Fibroblast of lung (primary cell): ENCODE data around the gene DNMT3L. TPM values are rescaled to one million over a fixed set of nuclear protein-coding genes. Genes with fewer than 3 reads are reported as not detected.

Source experiments
- DNase-seq, 2 donors: peaks; one replicate each; pipeline versions ENCODE4 v3.0.0 to v3.0.0-alpha.2; 2010; ENCODE audit warnings: low read depth in 2 of 2
- H2AFZ ChIP-seq: 2 replicates; pipeline ENCODE4 v1.5.1; 2012; ENCODE audit warnings: low read length, control low read depth, inconsistent platforms
- H3K27ac ChIP-seq: 2 replicates; pipeline ENCODE4 v1.5.1; 2011; ENCODE audit warnings: low read length, control low read depth; ENCODE audit not compliant: insufficient read depth
- H3K27me3 ChIP-seq: 2 replicates; pipeline ENCODE4 v1.5.1; 2011; ENCODE audit warnings: mild to moderate bottlenecking, low read length; ENCODE audit not compliant: control insufficient read depth, insufficient read depth
- H3K36me3 ChIP-seq: 2 replicates; pipeline ENCODE4 v1.5.1; 2011; ENCODE audit warnings: low read length; ENCODE audit not compliant: control insufficient read depth, insufficient read depth
- H3K4me1 ChIP-seq: 2 replicates; pipeline ENCODE4 v1.5.1; 2011; ENCODE audit warnings: low read length; ENCODE audit not compliant: control insufficient read depth, insufficient read depth; ENCODE audit errors: extremely low read depth
- H3K4me2 ChIP-seq: 2 replicates; pipeline ENCODE4 v1.5.1; 2011; ENCODE audit warnings: low read length, control low read depth; ENCODE audit not compliant: insufficient read depth; ENCODE audit errors: extremely low read depth
- H3K4me3 ChIP-seq, 4 experiments: fragments of 200-600 bp in 1 of 4; sonication (generic) in 1 of 4; replicated peaks in 1 of 4; 2 replicates each; pipeline ENCODE4 v1.5.1; 2011 to 2016; ENCODE audit warnings: low read length in 4 of 4, low read depth in 3 of 4, mild to moderate bottlenecking in 3 of 4, control low read depth in 2 of 4, inconsistent platforms in 1 of 4, mixed read lengths in 1 of 4; ENCODE audit not compliant: insufficient read depth in 1 of 4; ENCODE audit errors: control extremely low read depth in 1 of 4
- H3K79me2 ChIP-seq: 2 replicates; pipeline ENCODE4 v1.5.1; 2012; ENCODE audit warnings: mild to moderate bottlenecking, low read length, inconsistent platforms; ENCODE audit not compliant: control insufficient read depth, insufficient read depth
- H3K9ac ChIP-seq: 2 replicates; pipeline ENCODE4 v1.5.1; 2011; ENCODE audit warnings: mild to moderate bottlenecking, low read length, control low read depth; ENCODE audit not compliant: insufficient read depth
- H3K9me3 ChIP-seq: 2 replicates; pipeline ENCODE4 v1.5.1; 2012; ENCODE audit warnings: low read depth, low read length; ENCODE audit not compliant: control insufficient read depth, insufficient read depth
- H4K20me1 ChIP-seq: 2 replicates; pipeline ENCODE4 v1.5.1; 2011; ENCODE audit warnings: low read length; ENCODE audit not compliant: control insufficient read depth, insufficient read depth; ENCODE audit errors: extremely low read depth
- EZH2 ChIP-seq: IDR thresholded peaks from 2 replicates; pipeline ENCODE4 v1.5.1; 2012; ENCODE audit warnings: low read length, control low read depth, mild to moderate bottlenecking; ENCODE audit errors: missing control alignments
- polyA plus RNA-seq, 2 donors: library from polyadenylated mRNA; depleted of rRNA in 1 of 2; stranded (reverse) in 1 of 2; unstranded in 1 of 2; fragments of >200 nt; gene quantifications; 2 replicates each; pipeline ENCODE4 v1.2.1, GENCODE V29; 2011 to 2012; ENCODE audit warnings: missing spikeins in 1 of 2
- total RNA-seq: library from RNA; depleted of rRNA; stranded (reverse); fragments of >200 nt; gene quantifications from 2 replicates; pipeline ENCODE4 v1.2.1, GENCODE V29; 2014
- TF ChIP-seq, protein P1 (sequence below), 2 donors: IDR thresholded peaks in 1 of 2; conservative IDR thresholded peaks in 1 of 2; 1 replicate in 1 of 2; 2 replicates in 1 of 2; pipeline ENCODE4 v1.5.1; 2011 to 2012; ENCODE audit warnings: low read length in 2 of 2, control low read depth in 1 of 2, inconsistent platforms in 1 of 2, low read depth in 1 of 2, mild to moderate bottlenecking in 1 of 2

The DNMT3L gene
- total and polyA plus RNA-seq, 2 donors (not counting 1 experiment from before 2014, with no cell fraction given): not detected

GRCh38 chr21:44293551-44294231, 32.0 kb upstream of the DNMT3L start:
- H3K27ac ChIP-seq: no peak overlapping the region
- no peaks in the 10 kb centered on the region for H3K79me2 ChIP-seq
- no peak overlapping the region for H3K9ac ChIP-seq
- DNase-seq: no peak
- no peaks in the 10 kb centered on the region for H3K27me3 ChIP-seq
- TF ChIP-seq, protein P1, sequence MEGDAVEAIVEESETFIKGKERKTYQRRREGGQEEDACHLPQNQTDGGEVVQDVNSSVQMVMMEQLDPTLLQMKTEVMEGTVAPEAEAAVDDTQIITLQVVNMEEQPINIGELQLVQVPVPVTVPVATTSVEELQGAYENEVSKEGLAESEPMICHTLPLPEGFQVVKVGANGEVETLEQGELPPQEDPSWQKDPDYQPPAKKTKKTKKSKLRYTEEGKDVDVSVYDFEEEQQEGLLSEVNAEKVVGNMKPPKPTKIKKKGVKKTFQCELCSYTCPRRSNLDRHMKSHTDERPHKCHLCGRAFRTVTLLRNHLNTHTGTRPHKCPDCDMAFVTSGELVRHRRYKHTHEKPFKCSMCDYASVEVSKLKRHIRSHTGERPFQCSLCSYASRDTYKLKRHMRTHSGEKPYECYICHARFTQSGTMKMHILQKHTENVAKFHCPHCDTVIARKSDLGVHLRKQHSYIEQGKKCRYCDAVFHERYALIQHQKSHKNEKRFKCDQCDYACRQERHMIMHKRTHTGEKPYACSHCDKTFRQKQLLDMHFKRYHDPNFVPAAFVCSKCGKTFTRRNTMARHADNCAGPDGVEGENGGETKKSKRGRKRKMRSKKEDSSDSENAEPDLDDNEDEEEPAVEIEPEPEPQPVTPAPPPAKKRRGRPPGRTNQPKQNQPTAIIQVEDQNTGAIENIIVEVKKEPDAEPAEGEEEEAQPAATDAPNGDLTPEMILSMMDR (conservative IDR thresholded peaks at IDR 0.05 in 1 of 2, IDR thresholded peaks at IDR 0.05 in 1 of 2; ENCODE audit: low read depth in 1 of 2, low read length in 2 of 2): no peak
- TF ChIP-seq EZH2: no peak
- H3K4me2 ChIP-seq: no peak overlapping the region
- H4K20me1 ChIP-seq: no peaks in the 10 kb centered on the region
- H2AFZ ChIP-seq: no peak overlapping the region
- H3K4me3 ChIP-seq: no peak overlapping the region
- H3K4me1 ChIP-seq: no peaks in the 10 kb centered on the region
- H3K9me3 ChIP-seq: no peaks in the 10 kb centered on the region
- H3K36me3 ChIP-seq: no peaks in the 10 kb centered on the region

DNA sequence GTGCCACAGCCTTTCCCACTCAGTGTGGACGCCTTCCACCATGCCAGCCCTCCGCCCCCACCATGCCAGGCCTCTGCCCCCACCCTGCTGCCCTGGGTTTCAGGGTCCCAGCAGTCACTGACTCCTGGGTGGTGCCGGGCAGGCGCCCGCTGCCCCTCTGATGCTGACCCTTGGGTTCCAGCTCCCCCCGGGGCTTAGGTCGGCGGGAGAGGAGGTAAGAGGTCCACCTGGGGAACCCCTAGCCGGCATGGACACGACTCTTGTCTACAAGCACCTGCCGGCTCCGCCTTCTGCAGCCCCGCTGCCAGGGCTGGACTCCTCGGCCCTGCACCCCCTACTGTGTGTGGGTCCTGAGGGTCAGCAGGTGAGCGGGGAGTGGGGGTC, 31.1 kb upstream of the DNMT3L start:
- Histone ChIP-seq H3K9ac (no peak overlapping the region), H3K4me3 (no peak overlapping the region), H3K4me1 (no peaks in the 10 kb centered on the region), H3K9me3 (no peaks in the 10 kb centered on the region), H3K4me2 (no peak overlapping the region), H3K27me3 (no peaks in the 10 kb centered on the region), H3K27ac (no peak overlapping the region), H3K36me3 (no peaks in the 10 kb centered on the region), H3K79me2 (no peaks in the 10 kb centered on the region), H2AFZ (no peak overlapping the region), H4K20me1 (no peaks in the 10 kb centered on the region)
- TF ChIP-seq, protein P1 (conservative IDR thresholded peaks at IDR 0.05 in 1 of 2, IDR thresholded peaks at IDR 0.05 in 1 of 2; ENCODE audit: low read depth in 1 of 2, low read length in 2 of 2): no peak
- TF ChIP-seq EZH2: no peak
- no peak for DNase-seq

- H3K9me3 ChIP-seq: no peaks in the 10 kb centered on the region
- H3K27me3 ChIP-seq: no peaks in the 10 kb centered on the region
- H3K36me3 ChIP-seq: no peaks in the 10 kb centered on the region
- no peak overlapping the region for H3K4me3 ChIP-seq
- H3K79me2 ChIP-seq: no peaks in the 10 kb centered on the region
- DNase-seq: no peak
- H4K20me1 ChIP-seq: no peaks in the 10 kb centered on the region
- H3K4me1 ChIP-seq: no peaks in the 10 kb centered on the region
- no peak overlapping the region for H3K9ac ChIP-seq
- TF ChIP-seq, protein P1 (conservative IDR thresholded peaks at IDR 0.05 in 1 of 2, IDR thresholded peaks at IDR 0.05 in 1 of 2; ENCODE audit: low read depth in 1 of 2, low read length in 2 of 2): no peak
- TF ChIP-seq EZH2: no peak
- H3K27ac ChIP-seq: no peak overlapping the region
- H2AFZ ChIP-seq: no peak overlapping the region
- H3K4me2 ChIP-seq: no peak overlapping the region
These were observed 30.5 kb upstream of the DNMT3L start for GRCh38 chr21:44291936-44292811.
